ENCODE measurements around the gene GEN1. TPM values are rescaled to one million over a fixed set of nuclear protein-coding genes. Genes with fewer than 3 reads are reported as not detected.

The GEN1 gene
- total and polyA plus RNA-seq, 10 of the 15 experiments (the other 5 are each of a cell fraction or from before 2014, with no cell fraction given): 6.0 to 49.6 (median 36.0) TPM

DNA sequence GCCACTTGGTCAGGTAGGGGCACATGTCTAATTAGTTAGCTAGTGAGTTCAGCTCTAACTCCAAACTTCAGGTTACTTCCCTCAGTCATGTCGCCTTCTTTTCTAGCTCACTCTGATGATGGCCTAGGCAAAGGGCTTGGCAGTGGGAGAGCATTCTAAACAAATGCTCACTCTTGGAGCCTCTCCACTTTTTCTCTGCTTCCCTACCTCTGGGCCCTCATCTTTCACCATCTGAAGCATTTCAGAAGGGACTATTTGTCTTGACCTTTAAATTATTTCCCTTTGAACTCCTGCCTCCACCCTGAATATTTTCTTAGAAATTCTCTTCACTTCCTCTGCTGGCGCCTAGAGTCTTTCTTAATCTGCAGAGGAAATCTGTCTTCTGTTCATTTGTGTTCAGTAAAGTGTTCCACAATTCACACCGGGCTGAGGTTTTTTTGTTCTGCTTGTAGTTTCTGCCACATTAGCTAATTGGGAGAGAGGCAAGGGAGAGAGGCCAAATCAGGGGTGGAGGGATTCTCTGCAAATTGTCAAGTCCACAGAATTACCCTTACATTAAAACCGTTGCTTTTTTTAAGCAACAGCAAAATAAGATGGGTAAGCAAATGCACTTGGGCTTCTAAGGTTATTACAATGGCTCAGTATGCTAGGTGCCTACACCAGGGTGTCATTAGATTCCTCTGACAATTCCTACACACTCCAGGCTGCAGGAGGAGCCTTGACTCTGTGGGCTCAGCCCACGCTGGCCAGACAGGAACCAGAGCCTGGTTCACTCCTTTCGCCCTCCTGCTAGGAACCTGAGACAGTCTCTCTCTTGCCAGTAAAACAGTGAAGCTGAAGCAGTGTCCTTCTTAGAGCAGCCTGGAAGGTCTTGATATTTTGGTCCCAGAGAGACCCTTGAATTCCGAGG, 67.9 kb downstream of the GEN1 start (continued):
- TF ChIP-seq, protein P1, sequence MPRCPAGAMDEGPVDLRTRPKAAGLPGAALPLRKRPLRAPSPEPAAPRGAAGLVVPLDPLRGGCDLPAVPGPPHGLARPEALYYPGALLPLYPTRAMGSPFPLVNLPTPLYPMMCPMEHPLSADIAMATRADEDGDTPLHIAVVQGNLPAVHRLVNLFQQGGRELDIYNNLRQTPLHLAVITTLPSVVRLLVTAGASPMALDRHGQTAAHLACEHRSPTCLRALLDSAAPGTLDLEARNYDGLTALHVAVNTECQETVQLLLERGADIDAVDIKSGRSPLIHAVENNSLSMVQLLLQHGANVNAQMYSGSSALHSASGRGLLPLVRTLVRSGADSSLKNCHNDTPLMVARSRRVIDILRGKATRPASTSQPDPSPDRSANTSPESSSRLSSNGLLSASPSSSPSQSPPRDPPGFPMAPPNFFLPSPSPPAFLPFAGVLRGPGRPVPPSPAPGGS (IDR thresholded peaks at IDR 0.05; ENCODE audit: borderline replicate concordance, insufficient read depth, low read depth, low read length, poor library complexity, severe bottlenecking): no peak
- TF ChIP-seq MYC (IDR thresholded peaks at IDR 0.05; ENCODE audit: insufficient read depth, insufficient read length, insufficient replicate concordance, low read length, severe bottlenecking): no peak
- 0 out of 2 replicates have a peak, but pooled peaks have one; percentile 42 for TF ChIP-seq EED (IDR thresholded peaks at IDR 0.05; ENCODE audit: low read depth)
- peak; percentile 24 for TF ChIP-seq DPF2 (IDR thresholded peaks at IDR 0.05)
- no peak for TF ChIP-seq ZSCAN29 (IDR thresholded peaks at IDR 0.05)
- TF ChIP-seq HCFC1 (IDR thresholded peaks at IDR 0.05; ENCODE audit: low read length): no peak
- no peak for TF ChIP-seq POU2F2 (IDR thresholded peaks at IDR 0.05; ENCODE audit: borderline replicate concordance, low read depth, low read length)
- no peak for TF ChIP-seq TCF12 (IDR thresholded peaks at IDR 0.05; ENCODE audit: low read depth, low read length)
- TF ChIP-seq ZNF24 (IDR thresholded peaks at IDR 0.05): no peak
- no peak for TF ChIP-seq RELA (IDR thresholded peaks at IDR 0.05; ENCODE audit: borderline replicate concordance, partially characterized antibody)
- no peak for TF ChIP-seq ZNF207 (IDR thresholded peaks at IDR 0.05; ENCODE audit: borderline replicate concordance)
- no peak for TF ChIP-seq SIX5 (IDR thresholded peaks at IDR 0.05; ENCODE audit: low read depth, low read length, severe bottlenecking)
- TF ChIP-seq EZH2 (IDR thresholded peaks at IDR 0.05; ENCODE audit: borderline replicate concordance, control insufficient read depth, low read depth, low read length): no peak
- no peak for TF ChIP-seq RFX5 (IDR thresholded peaks at IDR 0.05; ENCODE audit: low read depth, low read length)
- TF ChIP-seq BMI1 (IDR thresholded peaks at IDR 0.05; ENCODE audit: borderline replicate concordance): no peak
- TF ChIP-seq BACH1 (IDR thresholded peaks at IDR 0.05; ENCODE audit: borderline replicate concordance): no peak
- no peak for TF ChIP-seq CBX5 (IDR thresholded peaks at IDR 0.05; ENCODE audit: low read depth)
- TF ChIP-seq SREBF1 (IDR thresholded peaks at IDR 0.05; ENCODE audit: low read length): no peak
- TF ChIP-seq, protein P2, sequence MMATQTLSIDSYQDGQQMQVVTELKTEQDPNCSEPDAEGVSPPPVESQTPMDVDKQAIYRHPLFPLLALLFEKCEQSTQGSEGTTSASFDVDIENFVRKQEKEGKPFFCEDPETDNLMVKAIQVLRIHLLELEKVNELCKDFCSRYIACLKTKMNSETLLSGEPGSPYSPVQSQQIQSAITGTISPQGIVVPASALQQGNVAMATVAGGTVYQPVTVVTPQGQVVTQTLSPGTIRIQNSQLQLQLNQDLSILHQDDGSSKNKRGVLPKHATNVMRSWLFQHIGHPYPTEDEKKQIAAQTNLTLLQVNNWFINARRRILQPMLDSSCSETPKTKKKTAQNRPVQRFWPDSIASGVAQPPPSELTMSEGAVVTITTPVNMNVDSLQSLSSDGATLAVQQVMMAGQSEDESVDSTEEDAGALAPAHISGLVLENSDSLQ (IDR thresholded peaks at IDR 0.05): no peak
- TF ChIP-seq YBX1 (IDR thresholded peaks at IDR 0.05): no peak
- TF ChIP-seq ZNF274 (IDR thresholded peaks at IDR 0.05; ENCODE audit: insufficient read depth, insufficient read length): no peak
- no peak for TF ChIP-seq POLR2A (IDR thresholded peaks at IDR 0.05; ENCODE audit: low read depth, low read length)
